SK-N-MC (cell line): ENCODE data around the gene CPLX1.

Source experiments
- EZH2 ChIP-seq: fragments of 200-600 bp; sonication (generic); IDR thresholded peaks from one replicate; pipeline ENCODE4 v1.6.1; 2017; ENCODE audit warnings: antibody characterized with exemption
- POLR2AphosphoS5 ChIP-seq: IDR thresholded peaks from 2 replicates; pipeline ENCODE4 v1.6.1; 2012; ENCODE audit warnings: mild to moderate bottlenecking, low read depth, low read length, borderline replicate concordance

GRCh38 chr4:832108-832507, 6.2 kb upstream of the CPLX1 start:
- no peak for TF ChIP-seq POLR2AphosphoS5
- TF ChIP-seq EZH2: no peak
